K562 (cell line): ENCODE data around the gene HDHD5. TPM values are rescaled to one million over a fixed set of nuclear protein-coding genes. Genes with fewer than 3 reads are reported as not detected.

Source experiments
- DMBX1 ChIP-seq: fragments of 250-450 bp; sonication (Bioruptor Pico); IDR thresholded peaks from 2 replicates; pipeline ENCODE4 v1.8.0; 2022; ENCODE audit warnings: inconsistent platforms, mild to moderate bottlenecking, moderate library complexity, borderline replicate concordance
- EP400 ChIP-seq: fragments of 450-650 bp; IDR thresholded peaks from 2 replicates; pipeline ENCODE4 v1.6.1; 2017; ENCODE audit warnings: antibody characterized with exemption, mild to moderate bottlenecking, moderate library complexity
- ETV1 ChIP-seq: fragments of 450-650 bp; conservative IDR thresholded peaks from 2 replicates; pipeline ENCODE4 v1.6.1; 2016; ENCODE audit warnings: missing genetic modification characterization, control low read depth, low read depth, missing compliant biosample characterization
- GATAD2B ChIP-seq: fragments of 450-650 bp; IDR thresholded peaks from 2 replicates; pipeline ENCODE4 v1.6.1; 2017; ENCODE audit warnings: mild to moderate bottlenecking, borderline replicate concordance
- IRF1 ChIP-seq: sonication (generic); formaldehyde crosslinking; IDR thresholded peaks from 2 replicates; pipeline ENCODE4 v1.8.0; 2022; ENCODE audit warnings: missing genetic modification reagents, mild to moderate bottlenecking, borderline replicate concordance
- IRF9 ChIP-seq: fragments of 450-650 bp; IDR thresholded peaks from 2 replicates; pipeline ENCODE4 v1.6.1; 2016; ENCODE audit warnings: missing biosample characterization, missing genetic modification characterization
- JUND ChIP-seq, 2 experiments: IDR thresholded peaks; 2 replicates in 1 of 2; 3 replicates in 1 of 2; pipeline ENCODE4 v1.6.1; 2011; ENCODE audit warnings: borderline replicate concordance in 2 of 2, low read depth in 2 of 2, low read length in 2 of 2, improper control_type of control experiment in 1 of 2, missing biosample characterization in 1 of 2, missing genetic modification characterization in 1 of 2, missing genetic modification reagents in 1 of 2
- KDM5B ChIP-seq: fragments of 200-600 bp; sonication (generic); IDR thresholded peaks from 2 replicates; pipeline ENCODE4 v1.6.1; 2012; ENCODE audit warnings: low read depth, mild to moderate bottlenecking, moderate library complexity, low read length, control low read depth, inconsistent platforms; ENCODE audit not compliant: insufficient replicate concordance
- L3MBTL2 ChIP-seq: fragments of 450-650 bp; IDR thresholded peaks from 2 replicates; pipeline ENCODE4 v1.6.1; 2016; ENCODE audit warnings: mild to moderate bottlenecking, moderate library complexity
- MNT ChIP-seq, 2 experiments: fragments of 450-650 bp; conservative IDR thresholded peaks; 2 replicates each; pipeline ENCODE4 v1.6.1; 2017; ENCODE audit warnings: mild to moderate bottlenecking in 2 of 2, moderate library complexity in 2 of 2
- RNF2 ChIP-seq: sonication (generic); IDR thresholded peaks from 2 replicates; pipeline ENCODE4 v1.6.1; 2016
- SIX5 ChIP-seq, 2 experiments: IDR thresholded peaks; 2 replicates each; pipeline ENCODE4 v1.6.1; 2011; ENCODE audit warnings: low read length in 2 of 2, borderline replicate concordance in 1 of 2, low read depth in 1 of 2, mild to moderate bottlenecking in 1 of 2, moderate library complexity in 1 of 2; ENCODE audit not compliant: insufficient read depth in 1 of 2
- TCF7 ChIP-seq: sonication (generic); IDR thresholded peaks from 2 replicates; pipeline ENCODE4 v1.6.1; 2016; ENCODE audit warnings: antibody characterized with exemption, borderline replicate concordance
- THRAP3 ChIP-seq: fragments of 450-650 bp; IDR thresholded peaks from 2 replicates; pipeline ENCODE4 v1.6.1; 2016; ENCODE audit warnings: mild to moderate bottlenecking, inconsistent platforms, borderline replicate concordance
- polyA plus RNA-seq, 8 experiments: library from polyadenylated mRNA; depleted of rRNA in 4 of 8; stranded (reverse) in 5 of 8; unstranded in 3 of 8; fragments of >200 nt; fragmentation: Nextera tagmentation in 2 of 8; fragmentation: Illumina TruSeq in 1 of 8; extraction: Ambion mirVana in 2 of 8; extraction: Trizol in 1 of 8; gene quantifications; 2 replicates each; pipeline versions ENCODE4 v1.2.1 to v1.2.3, GENCODE V29; 2011 to 2014; ENCODE audit warnings: inconsistent platforms in 1 of 8, missing spikeins in 1 of 8
- total RNA-seq, 7 experiments: library from RNA; depleted of rRNA in 6 of 7; stranded (reverse); fragments of >200 nt in 6 of 7; fragmentation: Illumina TruSeq in 2 of 7; extraction: Trizol in 2 of 7; gene quantifications; 2 replicates each; pipeline versions ENCODE4 v1.2.1 to v1.2.3, GENCODE V29; 2011 to 2021; ENCODE audit warnings: low replicate concordance in 1 of 7
- TF ChIP-seq, protein P1 (sequence below), 2 experiments: IDR thresholded peaks; 2 replicates each; pipeline ENCODE4 v1.6.1; 2011; ENCODE audit warnings: borderline replicate concordance in 1 of 2, control low read depth in 1 of 2, low read depth in 1 of 2, low read length in 1 of 2, mild to moderate bottlenecking in 1 of 2, mixed read lengths in 1 of 2, moderate library complexity in 1 of 2; ENCODE audit not compliant: insufficient read depth in 1 of 2, insufficient read length in 1 of 2, poor library complexity in 1 of 2, severe bottlenecking in 1 of 2; ENCODE audit errors: extremely low read depth in 1 of 2
- TF ChIP-seq, protein P2 (sequence below): sonication (generic); formaldehyde crosslinking; IDR thresholded peaks from 2 replicates; pipeline ENCODE4 v1.9.0; 2022; ENCODE audit warnings: mild to moderate bottlenecking, missing genetic modification reagents
- TF ChIP-seq, protein P3 (sequence below): conservative IDR thresholded peaks from 2 replicates; pipeline ENCODE4 v1.6.1; 2011; ENCODE audit warnings: low read depth, mild to moderate bottlenecking, low read length; ENCODE audit not compliant: control insufficient read depth

The HDHD5 gene
- total and polyA plus RNA-seq, 9 of the 15 experiments (the other 6 are each of a cell fraction or from before 2014, with no cell fraction given): 1.6 to 36.6 (median 24.2) TPM

- TF ChIP-seq, protein P1, sequence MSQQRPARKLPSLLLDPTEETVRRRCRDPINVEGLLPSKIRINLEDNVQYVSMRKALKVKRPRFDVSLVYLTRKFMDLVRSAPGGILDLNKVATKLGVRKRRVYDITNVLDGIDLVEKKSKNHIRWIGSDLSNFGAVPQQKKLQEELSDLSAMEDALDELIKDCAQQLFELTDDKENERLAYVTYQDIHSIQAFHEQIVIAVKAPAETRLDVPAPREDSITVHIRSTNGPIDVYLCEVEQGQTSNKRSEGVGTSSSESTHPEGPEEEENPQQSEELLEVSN (IDR thresholded peaks at IDR 0.05; ENCODE audit: borderline replicate concordance in 1 of 2, extremely low read depth in 1 of 2, insufficient read depth in 1 of 2, insufficient read length in 1 of 2, low read depth in 1 of 2, low read length in 1 of 2, poor library complexity in 1 of 2, severe bottlenecking in 1 of 2): peak; percentile 95 to 98
- TF ChIP-seq L3MBTL2: peak; percentile 98
- TF ChIP-seq, protein P2, sequence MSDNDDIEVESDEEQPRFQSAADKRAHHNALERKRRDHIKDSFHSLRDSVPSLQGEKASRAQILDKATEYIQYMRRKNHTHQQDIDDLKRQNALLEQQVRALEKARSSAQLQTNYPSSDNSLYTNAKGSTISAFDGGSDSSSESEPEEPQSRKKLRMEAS (CRISPR knock-in tag): peak; percentile 75
- TF ChIP-seq THRAP3: no peak
- TF ChIP-seq IRF9: no peak
- no peak for TF ChIP-seq TCF7
- no peak for TF ChIP-seq JUND (IDR thresholded peaks at IDR 0.05; ENCODE audit: borderline replicate concordance, low read depth, low read length)
- TF ChIP-seq JUND (tag; IDR thresholded peaks at IDR 0.05; ENCODE audit: borderline replicate concordance, low read depth, low read length): no peak
- TF ChIP-seq MNT (conservative IDR thresholded peaks at IDR 0.05): peak; percentile 29 to 70; a peak in 1 of 4 replicates
- TF ChIP-seq DMBX1: peak; percentile 42; the same call in 1 of the 2 replicates
- peak; percentile 45; the same call in 1 of the 2 replicates for TF ChIP-seq EP400
- no peak for TF ChIP-seq IRF1 (CRISPR knock-in tag)
- peak; percentile 85; the same call in 1 of the 2 replicates for TF ChIP-seq GATAD2B
- TF ChIP-seq RNF2: 0 out of 2 replicates have a peak, but pooled peaks have one; percentile 19
- TF ChIP-seq, protein P3, sequence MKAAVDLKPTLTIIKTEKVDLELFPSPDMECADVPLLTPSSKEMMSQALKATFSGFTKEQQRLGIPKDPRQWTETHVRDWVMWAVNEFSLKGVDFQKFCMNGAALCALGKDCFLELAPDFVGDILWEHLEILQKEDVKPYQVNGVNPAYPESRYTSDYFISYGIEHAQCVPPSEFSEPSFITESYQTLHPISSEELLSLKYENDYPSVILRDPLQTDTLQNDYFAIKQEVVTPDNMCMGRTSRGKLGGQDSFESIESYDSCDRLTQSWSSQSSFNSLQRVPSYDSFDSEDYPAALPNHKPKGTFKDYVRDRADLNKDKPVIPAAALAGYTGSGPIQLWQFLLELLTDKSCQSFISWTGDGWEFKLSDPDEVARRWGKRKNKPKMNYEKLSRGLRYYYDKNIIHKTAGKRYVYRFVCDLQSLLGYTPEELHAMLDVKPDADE: peak; percentile 87
- peak; percentile 34 for TF ChIP-seq KDM5B
- TF ChIP-seq ETV1 (tag): peak; percentile 40; the same call in 1 of the 2 replicates
- TF ChIP-seq SIX5 (IDR thresholded peaks at IDR 0.05; ENCODE audit: borderline replicate concordance in 1 of 2, insufficient read depth in 1 of 2, low read depth in 1 of 2, low read length in 2 of 2): peak; percentile 51 to 67; a peak in 3 of 4 replicates
These were observed at the start of gene HDHD5 (continued) for GRCh38 chr22:17158568-17159503.
